HEK293T (cell line): ENCODE data around the gene ARFGEF3.

ENCODE experiments used
- CTCF ChIA-PET: fragments of 350-600 bp; formaldehyde crosslinking; extraction: SDS; loops from one replicate; lab custom pipeline; 2021; ENCODE audit warnings: antibody characterized with exemption, inconsistent platforms; lab: Yijun Ruan, JAX
- POLR2A ChIA-PET: fragments of 350-600 bp; formaldehyde crosslinking; extraction: SDS; loops from one replicate; lab custom pipeline; 2020; ENCODE audit warnings: antibody characterized with exemption, inconsistent platforms; lab: Yijun Ruan, JAX
- DNase-seq: peaks from one replicate; pipeline ENCODE4 v3.0.0; 2012; ENCODE audit warnings: mixed read lengths; ENCODE audit errors: extremely low spot score
- ARNT ChIP-seq: fragments of 450-650 bp; IDR thresholded peaks from 2 replicates; pipeline ENCODE4 v1.6.1; 2017; ENCODE audit warnings: mild to moderate bottlenecking
- BHLHE40 ChIP-seq: fragments of 450-650 bp; IDR thresholded peaks from 2 replicates; pipeline ENCODE4 v1.6.1; 2016; ENCODE audit warnings: mild to moderate bottlenecking, moderate library complexity, borderline replicate concordance
- CTBP1 ChIP-seq: fragments of 450-650 bp; IDR thresholded peaks from 2 replicates; pipeline ENCODE4 v1.6.1; 2016; ENCODE audit warnings: borderline replicate concordance
- ELF4 ChIP-seq: fragments of 450-650 bp; IDR thresholded peaks from 2 replicates; pipeline ENCODE4 v1.6.1; 2017; ENCODE audit warnings: antibody characterized with exemption
- FOXA1 ChIP-seq: fragments of 450-650 bp; IDR thresholded peaks from 2 replicates; pipeline ENCODE4 v1.6.1; 2016; ENCODE audit warnings: mild to moderate bottlenecking
- FOXK2 ChIP-seq: fragments of 450-650 bp; IDR thresholded peaks from 2 replicates; pipeline ENCODE4 v1.6.1; 2016; ENCODE audit warnings: mild to moderate bottlenecking
- FOXM1 ChIP-seq: fragments of 450-650 bp; IDR thresholded peaks from 2 replicates; pipeline ENCODE4 v1.6.1; 2017; ENCODE audit warnings: mild to moderate bottlenecking, borderline replicate concordance
- HDGF ChIP-seq: fragments of 450-650 bp; IDR thresholded peaks from 2 replicates; pipeline ENCODE4 v1.6.1; 2017; ENCODE audit warnings: antibody characterized with exemption, borderline replicate concordance
- L3MBTL2 ChIP-seq: fragments of 450-650 bp; conservative IDR thresholded peaks from 2 replicates; pipeline ENCODE4 v1.6.1; 2016; ENCODE audit warnings: mild to moderate bottlenecking
- LEF1 ChIP-seq: fragments of 450-650 bp; IDR thresholded peaks from 2 replicates; pipeline ENCODE4 v1.6.1; 2017; ENCODE audit warnings: mild to moderate bottlenecking, borderline replicate concordance
- NFRKB ChIP-seq: fragments of 450-650 bp; IDR thresholded peaks from 2 replicates; pipeline ENCODE4 v1.6.1; 2016; ENCODE audit warnings: mild to moderate bottlenecking, moderate library complexity
- PKNOX1 ChIP-seq: fragments of 450-650 bp; IDR thresholded peaks from 2 replicates; pipeline ENCODE4 v1.6.1; 2016
- SP1 ChIP-seq: fragments of 450-650 bp; IDR thresholded peaks from 2 replicates; pipeline ENCODE4 v1.6.1; 2017
- SUZ12 ChIP-seq: fragments of 450-650 bp; IDR thresholded peaks from 2 replicates; pipeline ENCODE4 v1.6.1; 2016; ENCODE audit warnings: mild to moderate bottlenecking
- TARDBP ChIP-seq: fragments of 450-650 bp; IDR thresholded peaks from 2 replicates; pipeline ENCODE4 v1.6.1; 2016
- ZNF384 ChIP-seq: fragments of 450-650 bp; IDR thresholded peaks from 2 replicates; pipeline ENCODE4 v1.6.1; 2016

Gene ARFGEF3

DNA sequence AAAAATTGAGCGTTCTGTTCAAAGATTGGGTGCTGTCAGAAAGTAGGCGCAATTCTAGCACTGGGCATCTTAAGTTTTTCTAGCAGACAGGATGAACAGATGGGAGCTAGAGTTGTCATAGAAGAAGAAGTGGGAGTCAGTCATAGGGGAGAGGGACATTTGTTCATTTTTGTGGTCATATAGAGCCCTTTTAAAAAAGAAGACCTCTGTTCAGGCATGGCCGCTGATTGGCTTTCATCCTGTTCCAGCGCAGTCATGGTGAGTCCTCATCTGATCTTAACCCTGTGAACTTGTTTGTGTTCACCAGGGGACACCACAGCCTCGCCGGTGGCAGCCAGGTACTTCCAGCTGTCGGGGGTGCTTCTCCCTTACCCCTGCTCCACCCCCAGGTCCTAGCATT lies 86.3 kb downstream of the ARFGEF3 start:
- no peak for DNase-seq
- no peak for TF ChIP-seq BHLHE40
- TF ChIP-seq ELF4: no peak
- no peak for TF ChIP-seq SP1
- TF ChIP-seq TARDBP: no peak
- no peak for TF ChIP-seq FOXK2
- no peak for TF ChIP-seq NFRKB
- no peak for TF ChIP-seq LEF1
- no peak for TF ChIP-seq PKNOX1
- no peak for TF ChIP-seq FOXA1
- no peak for TF ChIP-seq FOXM1
- TF ChIP-seq HDGF: no peak
- no peak for TF ChIP-seq CTBP1
- no peak for TF ChIP-seq ARNT
- TF ChIP-seq SUZ12: no peak
- TF ChIP-seq ZNF384: no peak
- TF ChIP-seq L3MBTL2: no peak
- POLR2A ChIA-PET: no interaction called here
- CTCF ChIA-PET: no interaction called here

- no peak for DNase-seq
- POLR2A ChIA-PET: no interaction called here
- CTCF ChIA-PET: no interaction called here
- no peak for TF ChIP-seq ZNF384
- no peak for TF ChIP-seq BHLHE40
- no peak for TF ChIP-seq FOXA1
- TF ChIP-seq TARDBP: no peak
- no peak for TF ChIP-seq ARNT
- no peak for TF ChIP-seq PKNOX1
- TF ChIP-seq SP1: no peak
- TF ChIP-seq NFRKB: no peak
- no peak for TF ChIP-seq HDGF
- TF ChIP-seq SUZ12: no peak
- no peak for TF ChIP-seq L3MBTL2
- TF ChIP-seq FOXM1: no peak
- no peak for TF ChIP-seq FOXK2
- no peak for TF ChIP-seq LEF1
- no peak for TF ChIP-seq ELF4
- no peak for TF ChIP-seq CTBP1
Observed at GRCh38 chr6:138248878-138249277, 87.1 kb downstream of the ARFGEF3 start.

GRCh38 chr6:138250053-138250452 lies 88.3 kb downstream of the ARFGEF3 start:
- CTCF ChIA-PET: interaction anchor here (0.7 kb wide), 1 partner anchor 246 kb away, joined by 6 read pairs; no protein-coding TSS in a partner anchor
- POLR2A ChIA-PET: no interaction called here
- no peak for DNase-seq
- TF ChIP-seq ZNF384 (no peak), FOXA1 (no peak), FOXM1 (no peak), PKNOX1 (no peak), CTBP1 (no peak), L3MBTL2 (no peak), SP1 (no peak), SUZ12 (no peak), NFRKB (no peak), ELF4 (no peak), HDGF (no peak), TARDBP (no peak), FOXK2 (no peak), LEF1 (no peak), BHLHE40 (no peak), ARNT (no peak)

- DNase-seq: no peak
- POLR2A ChIA-PET: no interaction called here
- CTCF ChIA-PET: interaction anchor here (0.7 kb wide), 1 partner anchor 247 kb away, joined by 6 read pairs; no protein-coding TSS in a partner anchor
- TF ChIP-seq PKNOX1 (no peak), ELF4 (no peak), TARDBP (no peak), LEF1 (no peak)
Observed at GRCh38 chr6:138250513-138251247, 88.9 kb downstream of the ARFGEF3 start.

- no peak for DNase-seq
- POLR2A ChIA-PET: no interaction called here
- TF ChIP-seq SUZ12 (no peak), TARDBP (no peak)
- CTCF ChIA-PET: no interaction called here
Observed at GRCh38 chr6:138253731-138254130, 92.0 kb downstream of the ARFGEF3 start.

- ChIA-PET CTCF (no interaction called here), POLR2A (no interaction called here)
- DNase-seq: no peak
- no peak for TF ChIP-seq FOXM1
- no peak for TF ChIP-seq ARNT
Observed at GRCh38 chr6:138255443-138255842, 93.7 kb downstream of the ARFGEF3 start.
